Neural progenitor cell (in vitro differentiated cells): ENCODE results near the gene PPFIA3. TPM values are rescaled to one million over a fixed set of nuclear protein-coding genes. Genes with fewer than 3 reads are reported as not detected.
"Not testable (repeated sequence)": the region's sequence is repeated elsewhere in the genome, so short reads cannot be mapped to it uniquely, and the experiment has no call there.

Source experiments
- DNase-seq: peaks from one replicate; pipeline ENCODE4 v3.0.0-alpha.2; 2016; ENCODE audit warnings: low spot score
- H2AFZ ChIP-seq: fragments of 200-600 bp; sonication (generic); replicated peaks from 2 replicates; pipeline ENCODE4 v1.6.1; 2016; ENCODE audit warnings: antibody characterized with exemption
- H3F3A ChIP-seq: fragments of 200-600 bp; sonication (generic); 2 replicates; pipeline ENCODE4 v1.6.1; 2016; ENCODE audit warnings: antibody characterized with exemption, low read depth
- H3K27ac ChIP-seq: fragments of 200-600 bp; sonication (generic); 2 replicates; pipeline ENCODE4 v1.5.1; 2016; ENCODE audit warnings: mild to moderate bottlenecking
- H3K27me3 ChIP-seq: fragments of 200-600 bp; sonication (generic); 2 replicates; pipeline ENCODE4 v1.6.1; 2016; ENCODE audit warnings: mild to moderate bottlenecking, moderate library complexity
- H3K36me3 ChIP-seq: fragments of 200-600 bp; sonication (generic); 2 replicates; pipeline ENCODE4 v1.5.1; 2016
- H3K4me1 ChIP-seq: fragments of 200-600 bp; sonication (generic); 2 replicates; pipeline ENCODE4 v1.6.1; 2016; ENCODE audit warnings: mixed run types
- H3K4me2 ChIP-seq: fragments of 200-600 bp; sonication (generic); 2 replicates; pipeline ENCODE4 v1.6.1; 2016
- H3K4me3 ChIP-seq: fragments of 200-600 bp; sonication (generic); 2 replicates; pipeline ENCODE4 v1.5.1; 2016
- H3K79me2 ChIP-seq: fragments of 200-600 bp; sonication (generic); 2 replicates; pipeline ENCODE4 v1.6.1; 2016; ENCODE audit warnings: low read depth
- H3K9ac ChIP-seq: fragments of 200-600 bp; sonication (generic); 2 replicates; pipeline ENCODE4 v1.6.1; 2016
- H3K9me3 ChIP-seq: fragments of 200-600 bp; sonication (generic); 2 replicates; pipeline ENCODE4 v1.5.1; 2016; ENCODE audit warnings: low read depth
- H4K20me1 ChIP-seq: fragments of 200-600 bp; sonication (generic); 2 replicates; pipeline ENCODE4 v1.6.1; 2016; ENCODE audit warnings: low read depth
- H3K27ac Mint-ChIP-seq: 3 replicates; pipeline ENCODE4 v1.8.0; 2021; ENCODE audit warnings: mixed read lengths
- H3K27me3 Mint-ChIP-seq: 2 replicates; pipeline ENCODE4 v1.8.0; 2022; ENCODE audit warnings: low read depth, mild to moderate bottlenecking, inconsistent platforms, moderate library complexity, mixed read lengths; ENCODE audit not compliant: insufficient read depth
- H3K36me3 Mint-ChIP-seq: 3 replicates; pipeline ENCODE4 v1.8.0; 2021; ENCODE audit warnings: mixed read lengths
- H3K4me1 Mint-ChIP-seq: 3 replicates; pipeline ENCODE4 v1.8.0; 2021; ENCODE audit warnings: mixed read lengths
- H3K4me3 Mint-ChIP-seq: 3 replicates; pipeline ENCODE4 v1.8.0; 2021; ENCODE audit warnings: mild to moderate bottlenecking, moderate library complexity, mixed read lengths
- H3K9me3 Mint-ChIP-seq: 3 replicates; pipeline ENCODE4 v1.8.0; 2020; ENCODE audit warnings: mixed read lengths
- EZH2 ChIP-seq: fragments of 200-600 bp; sonication (generic); IDR thresholded peaks from 2 replicates; pipeline ENCODE4 v1.6.1; 2017; ENCODE audit warnings: antibody characterized with exemption, mild to moderate bottlenecking, moderate library complexity
- EZH2phosphoT487 ChIP-seq: fragments of 200-600 bp; sonication (generic); IDR thresholded peaks from 2 replicates; pipeline ENCODE4 v1.6.1; 2017; ENCODE audit warnings: antibody characterized with exemption
- total RNA-seq: library from RNA; depleted of rRNA; stranded (reverse); fragments of >200 nt; gene quantifications from 2 replicates; pipeline ENCODE4 v1.2.3, GENCODE V29; 2015; ENCODE audit warnings: low replicate concordance
- TF ChIP-seq, protein P1 (sequence below): fragments of 200-600 bp; sonication (generic); IDR thresholded peaks from 2 replicates; pipeline ENCODE4 v1.5.1; 2017; ENCODE audit warnings: antibody characterized with exemption, mild to moderate bottlenecking

PPFIA3 gene
- total RNA-seq, 1 donor from 2014 or later, result 1.8 TPM

DNA sequence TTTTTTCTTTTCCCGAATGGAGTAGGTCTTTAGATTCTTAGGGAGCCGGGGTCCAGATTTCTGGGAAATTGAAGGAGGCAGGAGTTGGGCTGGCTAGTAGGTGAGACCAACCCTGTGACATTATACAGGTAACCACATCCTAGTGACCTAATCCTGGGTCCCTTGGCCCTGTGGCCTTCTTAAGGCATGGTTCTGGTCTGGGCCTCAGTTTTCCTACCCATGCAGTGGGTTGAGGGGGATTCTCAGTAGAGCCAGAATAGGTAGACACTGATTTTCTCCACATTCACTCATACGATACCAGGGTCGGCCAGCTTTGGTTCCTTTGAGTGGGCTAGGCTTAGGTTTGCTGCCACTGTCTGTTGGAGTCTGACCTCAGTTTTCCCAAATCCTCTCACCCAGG lies 7.2 kb downstream of the PPFIA3 start:
- H3K36me3 Mint-ChIP-seq, result peaks cover 1% of the 10 kb centered on the region
- Histone ChIP-seq H3K4me2 (no peak overlapping the region), H2AFZ (no peak overlapping the region), H4K20me1 (no peaks in the 10 kb centered on the region), H3K27me3 (peaks cover 24% of the 10 kb centered on the region), H3K9me3 (no peaks in the 10 kb centered on the region), H3K4me3 (no peak overlapping the region), H3K4me1 (no peaks in the 10 kb centered on the region), H3K27ac (no peak overlapping the region), H3F3A (peaks cover 12% of the 10 kb centered on the region), H3K79me2 (no peaks in the 10 kb centered on the region), H3K9ac (no peak overlapping the region), H3K36me3 (no peaks in the 10 kb centered on the region)
- H3K4me1 Mint-ChIP-seq, result peaks cover 18% of the 10 kb centered on the region
- H3K4me3 Mint-ChIP-seq, result no peak overlapping the region
- no peak for TF ChIP-seq EZH2phosphoT487
- TF ChIP-seq EZH2, result no peak
- TF ChIP-seq, protein P1, sequence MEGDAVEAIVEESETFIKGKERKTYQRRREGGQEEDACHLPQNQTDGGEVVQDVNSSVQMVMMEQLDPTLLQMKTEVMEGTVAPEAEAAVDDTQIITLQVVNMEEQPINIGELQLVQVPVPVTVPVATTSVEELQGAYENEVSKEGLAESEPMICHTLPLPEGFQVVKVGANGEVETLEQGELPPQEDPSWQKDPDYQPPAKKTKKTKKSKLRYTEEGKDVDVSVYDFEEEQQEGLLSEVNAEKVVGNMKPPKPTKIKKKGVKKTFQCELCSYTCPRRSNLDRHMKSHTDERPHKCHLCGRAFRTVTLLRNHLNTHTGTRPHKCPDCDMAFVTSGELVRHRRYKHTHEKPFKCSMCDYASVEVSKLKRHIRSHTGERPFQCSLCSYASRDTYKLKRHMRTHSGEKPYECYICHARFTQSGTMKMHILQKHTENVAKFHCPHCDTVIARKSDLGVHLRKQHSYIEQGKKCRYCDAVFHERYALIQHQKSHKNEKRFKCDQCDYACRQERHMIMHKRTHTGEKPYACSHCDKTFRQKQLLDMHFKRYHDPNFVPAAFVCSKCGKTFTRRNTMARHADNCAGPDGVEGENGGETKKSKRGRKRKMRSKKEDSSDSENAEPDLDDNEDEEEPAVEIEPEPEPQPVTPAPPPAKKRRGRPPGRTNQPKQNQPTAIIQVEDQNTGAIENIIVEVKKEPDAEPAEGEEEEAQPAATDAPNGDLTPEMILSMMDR, result no peak
- peaks cover 15% of the 10 kb centered on the region for H3K27me3 Mint-ChIP-seq
- no peak for DNase-seq
- peaks cover 2% of the 10 kb centered on the region for H3K9me3 Mint-ChIP-seq
- no peak overlapping the region for H3K27ac Mint-ChIP-seq

DNA sequence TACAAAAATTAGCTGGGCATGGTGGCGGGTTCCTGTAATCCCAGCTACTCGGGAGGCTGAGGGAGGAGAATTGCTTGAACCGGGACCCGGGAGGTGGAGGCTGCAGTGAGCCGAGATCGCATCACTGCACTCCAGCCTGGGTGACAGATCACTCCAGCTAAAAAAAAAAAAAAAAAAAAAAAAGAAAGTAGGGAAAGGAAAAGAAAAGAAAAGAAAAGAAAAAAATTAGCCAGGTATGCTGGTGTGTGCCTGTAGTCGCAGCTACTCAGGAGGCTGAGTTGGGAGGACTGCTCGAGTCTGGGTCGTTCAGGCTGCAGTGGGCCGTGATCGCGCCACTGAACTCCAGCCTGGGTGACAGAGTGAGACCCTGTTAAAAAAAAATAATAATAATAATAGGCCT lies 7.9 kb downstream of the PPFIA3 start:
- peak overlapping the region; percentile 39 for H3K4me3 ChIP-seq
- not testable (repeated sequence) for H3K9me3 Mint-ChIP-seq, H3K27ac Mint-ChIP-seq, H3K79me2 ChIP-seq, H3K36me3 ChIP-seq, H3K9me3 ChIP-seq, H3K27ac ChIP-seq, H2AFZ ChIP-seq, H3K36me3 Mint-ChIP-seq, H3K4me1 ChIP-seq, H3K4me3 Mint-ChIP-seq, DNase-seq, H4K20me1 ChIP-seq, H3K9ac ChIP-seq
- H3F3A ChIP-seq, result peaks cover 12% of the 10 kb centered on the region
- H3K27me3 ChIP-seq, result peaks cover 17% of the 10 kb centered on the region
- peaks cover 18% of the 10 kb centered on the region for H3K4me1 Mint-ChIP-seq
- peaks cover 15% of the 10 kb centered on the region for H3K27me3 Mint-ChIP-seq
- H3K4me2 ChIP-seq, result peak overlapping the region; percentile 70

GRCh38 chr19:49127674-49128544 lies 8.6 kb downstream of the PPFIA3 start:
- TF ChIP-seq, protein P1, result peak; percentile 25
- TF ChIP-seq EZH2phosphoT487, result no peak
- no peaks in the 10 kb centered on the region for H3K36me3 ChIP-seq
- no peak overlapping the region for H3K27ac ChIP-seq
- no peaks in the 10 kb centered on the region for H3K4me1 ChIP-seq
- H4K20me1 ChIP-seq, result no peaks in the 10 kb centered on the region
- H3K27me3 Mint-ChIP-seq, result peaks cover 15% of the 10 kb centered on the region
- peak overlapping the region; percentile 89 for H3K4me3 Mint-ChIP-seq
- peak overlapping the region; percentile 70 for H3K4me2 ChIP-seq
- DNase-seq, result peak; percentile 97
- peaks cover 2% of the 10 kb centered on the region for H3K9me3 Mint-ChIP-seq
- peaks cover 5% of the 10 kb centered on the region for H3K36me3 Mint-ChIP-seq
- H2AFZ ChIP-seq, result peak overlapping the region; percentile 89
- H3K4me1 Mint-ChIP-seq, result peaks cover 18% of the 10 kb centered on the region
- peaks cover 11% of the 10 kb centered on the region for H3K27me3 ChIP-seq
- no peak overlapping the region for H3K9ac ChIP-seq
- H3F3A ChIP-seq, result peaks cover 18% of the 10 kb centered on the region
- no peak overlapping the region for H3K27ac Mint-ChIP-seq
- no peaks in the 10 kb centered on the region for H3K79me2 ChIP-seq
- no peaks in the 10 kb centered on the region for H3K9me3 ChIP-seq
- H3K4me3 ChIP-seq, result peak overlapping the region; percentile 39
